Raji (cell line): ENCODE measurements around the gene NRCAM.

Source experiments
- POLR2A ChIP-seq: IDR thresholded peaks from 2 replicates; pipeline ENCODE4 v1.6.1; 2011; ENCODE audit warnings: low read depth, low read length, control low read depth; ENCODE audit not compliant: insufficient read depth

NRCAM gene

GRCh38 chr7:108314049-108314448 lies 142.2 kb downstream of the NRCAM start:
- no peak for TF ChIP-seq POLR2A

DNA sequence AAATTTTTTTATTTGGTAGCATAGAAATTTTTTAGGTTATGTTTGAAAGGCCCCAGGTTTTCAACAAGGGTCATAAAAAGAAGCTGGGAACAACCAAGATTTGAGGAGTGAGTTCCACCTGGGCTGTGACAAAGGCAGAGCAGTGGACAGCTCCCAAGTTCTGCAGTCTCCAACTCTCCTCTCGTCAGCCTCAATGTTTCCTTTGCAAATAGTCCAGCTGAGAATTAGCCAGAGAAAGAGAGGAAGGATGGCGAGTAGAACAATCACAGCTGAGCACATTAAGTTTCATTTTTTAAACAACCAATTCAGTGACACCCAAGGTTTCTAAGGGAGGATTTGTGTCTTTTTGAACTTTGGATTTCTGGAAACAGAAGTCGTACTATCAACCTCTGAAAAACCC lies 143.2 kb downstream of the NRCAM start:
- TF ChIP-seq POLR2A, result no peak

DNA sequence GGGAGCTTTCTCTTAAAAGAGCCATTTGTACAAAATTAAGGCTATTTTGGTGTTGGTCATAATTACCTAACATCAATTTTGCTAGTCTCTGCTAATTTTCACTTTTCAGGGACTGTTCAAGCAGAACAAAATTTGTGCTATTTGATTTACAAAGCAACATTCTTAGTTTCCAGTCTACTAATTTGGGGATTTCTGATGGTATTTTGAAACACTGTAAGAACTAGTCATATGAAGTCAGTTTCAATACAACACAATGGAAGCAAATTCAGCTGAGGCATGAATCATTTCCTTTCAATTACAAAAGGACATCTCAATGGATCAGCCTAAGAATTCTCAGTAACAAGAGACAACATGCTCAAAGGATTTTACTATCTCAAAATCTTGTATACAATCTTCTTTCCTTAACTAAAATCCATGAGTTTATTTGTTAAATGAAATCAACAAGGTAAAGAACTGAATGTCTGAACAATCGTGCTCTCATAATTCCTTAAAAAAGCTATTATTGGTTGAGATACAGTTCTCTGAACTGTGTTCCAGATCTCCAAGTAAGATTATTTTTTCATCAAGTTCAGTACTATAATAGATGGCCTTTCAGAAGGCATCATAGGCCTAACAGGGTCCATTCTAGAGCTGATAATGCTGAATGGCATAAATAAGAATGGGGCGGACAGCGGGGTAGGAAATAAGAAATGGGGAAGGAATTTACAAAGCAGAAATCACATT lies 144.6 kb downstream of the NRCAM start:
- TF ChIP-seq POLR2A, result no peak

- no peak for TF ChIP-seq POLR2A
Measured at GRCh38 chr7:108310351-108310750, 145.9 kb downstream of the NRCAM start.

DNA sequence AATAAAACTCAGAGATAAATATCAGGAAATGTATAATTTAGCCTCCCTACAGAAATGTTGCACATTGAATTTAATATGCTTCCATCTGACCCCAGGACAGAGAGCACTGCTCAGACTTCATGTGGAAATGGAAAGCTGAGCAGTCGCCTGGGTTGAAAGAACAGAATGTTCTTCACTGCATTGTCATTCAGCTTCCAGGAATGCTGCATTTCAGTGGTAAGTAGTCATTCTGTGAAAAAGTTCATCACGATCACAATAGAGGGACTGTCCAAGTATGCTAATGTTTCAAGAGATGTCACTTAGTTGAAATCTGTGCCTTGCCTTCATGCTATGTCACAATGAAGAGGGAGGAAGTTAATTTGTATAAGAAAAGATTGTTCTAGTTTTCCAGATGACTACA lies 147.3 kb downstream of the NRCAM start:
- TF ChIP-seq POLR2A, result no peak

DNA sequence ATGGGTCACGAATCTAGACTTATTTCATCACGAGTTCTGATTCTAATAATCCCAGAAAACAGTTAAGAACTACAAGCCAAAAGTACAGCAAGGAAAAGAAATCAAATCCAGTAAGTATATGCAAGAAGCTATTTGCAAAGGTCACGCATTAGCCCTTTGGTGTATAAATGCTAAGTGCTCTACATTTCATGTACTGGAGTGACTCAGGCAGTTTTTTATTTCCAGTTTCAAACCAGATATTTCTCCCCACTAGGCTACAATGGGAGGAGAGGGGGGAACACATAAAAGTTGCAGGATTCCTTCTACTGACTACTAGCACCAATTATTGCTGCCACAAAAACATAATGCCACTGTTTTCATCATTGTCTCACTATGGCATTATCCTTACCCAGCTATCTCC lies 148.0 kb downstream of the NRCAM start:
- TF ChIP-seq POLR2A, result no peak

- no peak for TF ChIP-seq POLR2A
Measured at GRCh38 chr7:108307595-108307994, 148.6 kb downstream of the NRCAM start.

DNA sequence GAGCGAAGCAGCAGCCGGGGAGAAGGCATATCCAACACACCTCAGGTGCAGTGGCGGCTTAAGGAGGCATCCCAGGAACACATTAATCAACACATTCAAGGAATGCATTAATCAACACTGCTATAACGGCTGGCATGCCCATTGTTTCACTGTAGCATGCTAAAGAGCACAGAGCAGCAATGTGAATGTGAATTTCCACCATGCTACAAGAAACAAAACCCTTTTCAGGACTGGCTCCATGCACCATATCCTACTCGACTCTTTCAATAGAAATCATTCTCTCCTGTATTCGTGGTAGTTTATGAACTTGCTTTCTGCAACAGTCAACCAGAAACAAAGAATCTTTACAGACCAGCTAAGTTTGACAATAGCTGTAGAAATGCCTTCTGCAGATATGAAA lies 149.0 kb downstream of the NRCAM start:
- TF ChIP-seq POLR2A, result no peak

DNA sequence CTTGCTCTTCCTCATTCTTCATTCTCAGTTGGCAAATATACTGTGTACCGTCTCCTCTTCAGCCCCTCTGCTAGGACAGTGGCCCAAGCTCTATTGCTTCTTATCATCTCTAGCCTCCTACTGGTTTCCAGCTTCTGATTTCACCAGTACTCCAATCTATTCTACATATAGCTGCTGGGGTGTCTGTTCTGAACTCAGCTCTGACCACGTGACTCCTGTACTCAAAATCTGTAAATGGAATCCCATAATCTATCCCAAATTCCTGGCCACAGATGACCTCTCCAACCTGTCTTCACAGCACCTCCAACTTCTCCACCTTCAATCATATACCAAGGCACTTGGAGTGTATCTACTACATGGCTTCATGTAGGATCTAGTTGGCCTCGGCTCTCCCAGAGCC lies 152.9 kb downstream of the NRCAM start:
- TF ChIP-seq POLR2A, result no peak

DNA sequence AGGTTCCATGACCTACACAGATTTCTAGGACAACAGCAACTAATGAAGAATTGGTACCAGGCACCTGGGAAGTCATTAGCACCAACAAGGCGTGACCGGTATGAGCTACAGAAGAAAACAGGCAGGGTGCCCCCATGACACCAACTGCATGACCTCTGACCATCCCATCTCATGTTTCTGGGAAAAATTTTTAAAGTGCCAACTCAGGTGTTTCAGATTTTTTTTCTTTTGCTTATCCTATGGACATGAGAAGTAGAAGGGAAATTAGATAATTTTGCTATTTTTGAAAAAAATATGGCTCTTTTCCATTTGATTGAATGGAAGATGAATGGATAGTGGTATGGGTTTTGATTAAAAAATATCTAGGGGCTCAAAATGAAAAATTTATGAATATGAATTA lies 154.8 kb downstream of the NRCAM start:
- TF ChIP-seq POLR2A, result no peak

DNA sequence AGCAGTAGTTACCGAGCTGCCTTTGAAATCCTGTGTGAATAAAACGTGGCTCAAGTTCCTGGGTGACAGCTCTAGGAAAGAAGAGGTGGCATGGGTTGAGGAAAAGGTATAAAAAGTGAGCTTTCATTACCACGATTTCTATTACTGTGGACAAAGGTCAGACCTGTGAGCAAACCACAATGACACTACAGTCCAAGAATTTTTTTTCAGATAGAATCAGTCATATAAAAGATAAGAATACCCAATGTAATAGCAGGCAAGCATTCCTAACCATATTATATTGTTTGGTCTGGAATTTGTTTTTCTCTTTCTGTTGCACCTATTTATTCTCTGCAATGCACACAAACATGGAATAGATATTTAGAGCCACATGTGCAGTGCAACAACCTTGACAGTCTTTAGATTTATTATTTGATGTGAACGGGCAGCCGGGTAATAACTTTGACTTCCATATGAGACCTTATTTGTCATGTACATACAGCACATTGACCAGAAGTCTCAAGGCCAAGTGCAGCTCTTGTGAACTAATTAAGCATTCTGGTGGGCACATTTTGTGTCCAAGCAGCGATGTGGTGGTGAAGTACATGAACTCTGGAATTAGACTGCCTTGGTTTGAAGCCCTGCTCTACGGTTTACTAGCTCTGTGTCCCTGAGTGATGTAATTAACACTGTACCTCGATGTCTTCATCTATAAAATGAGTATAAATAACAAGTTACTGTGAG lies 156.8 kb downstream of the NRCAM start:
- TF ChIP-seq POLR2A, result no peak

- TF ChIP-seq POLR2A, result no peak
Measured at GRCh38 chr7:108296911-108297310, 159.3 kb downstream of the NRCAM start.

- TF ChIP-seq POLR2A, result no peak
Measured at GRCh38 chr7:108294595-108294994, 161.6 kb downstream of the NRCAM start.

DNA sequence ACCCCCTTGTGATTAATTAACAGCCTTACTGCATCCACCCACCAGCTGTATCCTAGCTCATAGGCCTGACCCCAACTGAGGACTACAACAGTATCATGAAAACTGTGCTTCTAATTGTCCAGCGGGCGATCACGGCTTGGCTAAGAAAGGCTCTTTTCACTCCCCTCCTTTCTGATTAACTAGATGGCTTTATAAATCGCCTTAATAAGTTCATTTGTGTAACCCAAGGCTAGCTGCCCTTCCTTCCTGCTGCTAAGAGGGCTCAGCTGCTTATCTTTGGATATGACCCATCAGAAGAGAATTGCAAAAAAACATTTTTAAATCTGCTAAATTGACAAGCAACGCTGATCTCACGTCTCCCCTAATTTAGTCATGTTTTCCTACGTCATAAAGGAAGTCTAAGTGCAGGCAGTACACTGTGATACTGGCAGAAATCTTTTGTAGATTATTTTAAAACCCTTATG lies 163.1 kb downstream of the NRCAM start:
- no peak for TF ChIP-seq POLR2A

DNA sequence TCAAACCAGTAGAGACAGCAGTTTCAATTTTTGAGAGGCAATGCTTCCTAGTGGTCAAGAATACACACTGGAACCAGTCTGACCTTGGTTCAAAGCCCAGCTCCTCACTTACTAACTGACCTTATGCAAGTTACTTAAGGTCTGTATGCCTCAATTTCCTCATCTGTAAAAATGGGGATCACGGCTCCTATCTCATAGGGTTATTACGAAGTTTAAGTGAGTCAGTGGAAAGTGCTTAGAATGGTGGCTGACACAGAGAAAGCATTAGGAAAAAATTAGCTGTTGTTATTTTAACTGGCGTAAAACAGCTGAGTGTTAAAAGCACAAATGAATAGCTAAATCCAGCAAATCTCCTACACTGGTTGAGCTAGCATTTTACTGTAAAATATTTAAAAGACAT lies 163.7 kb downstream of the NRCAM start:
- no peak for TF ChIP-seq POLR2A

DNA sequence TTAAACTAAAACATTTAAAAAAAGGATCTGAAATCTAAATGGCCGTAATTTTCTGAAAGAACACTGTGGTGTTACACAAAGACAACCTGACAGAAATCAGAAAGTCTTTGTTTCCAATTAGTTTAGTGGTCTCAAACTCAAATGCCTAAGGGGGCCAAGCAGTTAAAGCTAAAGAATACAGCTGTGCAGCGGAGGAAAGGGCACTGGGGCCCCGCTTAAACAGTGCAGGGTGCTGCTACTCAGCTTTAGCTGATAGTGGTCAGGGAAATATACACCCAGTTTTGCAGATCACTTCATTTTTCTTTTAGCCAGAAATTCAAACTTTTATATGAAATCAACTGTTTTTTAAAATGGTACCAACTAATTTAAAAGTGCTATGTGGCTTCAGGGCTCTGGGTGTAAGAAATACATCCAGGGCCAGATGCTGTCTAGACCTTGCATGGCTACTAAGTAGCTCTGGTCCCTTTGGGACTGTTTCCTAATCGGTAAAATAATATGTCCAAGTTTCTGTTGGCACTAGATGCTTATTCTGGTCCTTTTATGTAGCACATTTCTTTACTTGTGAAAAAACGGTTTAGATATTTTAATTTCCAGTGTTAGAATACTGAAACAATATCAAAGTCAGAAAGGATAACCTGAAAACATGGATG lies 164.3 kb downstream of the NRCAM start:
- no peak for TF ChIP-seq POLR2A
